ENCODE results near the gene PRDM9.
A peak's percentile ranks its signal among the peaks of the same experiment; 100 is the strongest.

PRDM9 gene

GRCh38 chr5:23507278-23507685 lies at the start of gene PRDM9:
PRDM9 (plus strand) TSS chr5:23507609; CDS start chr5:23509034, 1,425 bp downstream.
- Histone ChIP-seq H3K4me3 (ENCODE audit: low read depth, low read length) (peak within 1 kb of the TSS; percentile 58), H3K36me3 (ENCODE audit: control insufficient read depth, insufficient read depth, low read length) (no peaks in the 10 kb centered on the region), H3K4me1 (ENCODE audit: control insufficient read depth, insufficient read depth, low read length) (no peaks in the 10 kb centered on the region), H3K27me3 (ENCODE audit: control insufficient read depth, insufficient read depth, low read length) (peaks cover 4% of the 10 kb centered on the region), H3K9ac (ENCODE audit: low read depth, low read length) (peak within 1 kb of the TSS; percentile 0), H3K9me3 (ENCODE audit: control insufficient read depth, insufficient read depth, low read length) (no peaks in the 10 kb centered on the region)

- no peaks in the 10 kb centered on the region for H3K36me3 ChIP-seq (ENCODE audit: control insufficient read depth, insufficient read depth, low read length)
- no peaks in the 10 kb centered on the region for H3K27me3 ChIP-seq (ENCODE audit: control insufficient read depth, insufficient read depth, low read length)
- H3K9ac ChIP-seq (ENCODE audit: low read depth, low read length) = no peak overlapping the region
- H3K4me1 ChIP-seq (ENCODE audit: control insufficient read depth, insufficient read depth, low read length) = no peaks in the 10 kb centered on the region
- no peaks in the 10 kb centered on the region for H3K9me3 ChIP-seq (ENCODE audit: control insufficient read depth, insufficient read depth, low read length)
- H3K4me3 ChIP-seq (ENCODE audit: low read depth, low read length) = no peak overlapping the region
Observed at GRCh38 chr5:23457780-23458179, 49.6 kb upstream of the PRDM9 start.

GRCh38 chr5:23459214-23459613 lies 48.2 kb upstream of the PRDM9 start:
- H3K9me3 ChIP-seq (ENCODE audit: control insufficient read depth, insufficient read depth, low read length) = no peaks in the 10 kb centered on the region

GRCh38 chr5:23461576-23461975 lies 45.8 kb upstream of the PRDM9 start:
- no peak overlapping the region for H3K9ac ChIP-seq (ENCODE audit: low read depth, low read length)
- no peaks in the 10 kb centered on the region for H3K36me3 ChIP-seq (ENCODE audit: control insufficient read depth, insufficient read depth, low read length)
- H3K27me3 ChIP-seq (ENCODE audit: control insufficient read depth, insufficient read depth, low read length) = no peaks in the 10 kb centered on the region
- H3K9me3 ChIP-seq (ENCODE audit: control insufficient read depth, insufficient read depth, low read length) = peaks cover 3% of the 10 kb centered on the region
- no peak overlapping the region for H3K4me3 ChIP-seq (ENCODE audit: low read depth, low read length)
- no peaks in the 10 kb centered on the region for H3K4me1 ChIP-seq (ENCODE audit: control insufficient read depth, insufficient read depth, low read length)

More at GRCh38 chr5:23459214-23459613, 48.2 kb upstream of the PRDM9 start:
- Histone ChIP-seq H3K27me3 (ENCODE audit: control insufficient read depth, insufficient read depth, low read length) (no peaks in the 10 kb centered on the region), H3K4me3 (ENCODE audit: low read depth, low read length) (no peak overlapping the region), H3K36me3 (ENCODE audit: control insufficient read depth, insufficient read depth, low read length) (no peaks in the 10 kb centered on the region), H3K9ac (ENCODE audit: low read depth, low read length) (no peak overlapping the region), H3K4me1 (ENCODE audit: control insufficient read depth, insufficient read depth, low read length) (no peaks in the 10 kb centered on the region)

DNA sequence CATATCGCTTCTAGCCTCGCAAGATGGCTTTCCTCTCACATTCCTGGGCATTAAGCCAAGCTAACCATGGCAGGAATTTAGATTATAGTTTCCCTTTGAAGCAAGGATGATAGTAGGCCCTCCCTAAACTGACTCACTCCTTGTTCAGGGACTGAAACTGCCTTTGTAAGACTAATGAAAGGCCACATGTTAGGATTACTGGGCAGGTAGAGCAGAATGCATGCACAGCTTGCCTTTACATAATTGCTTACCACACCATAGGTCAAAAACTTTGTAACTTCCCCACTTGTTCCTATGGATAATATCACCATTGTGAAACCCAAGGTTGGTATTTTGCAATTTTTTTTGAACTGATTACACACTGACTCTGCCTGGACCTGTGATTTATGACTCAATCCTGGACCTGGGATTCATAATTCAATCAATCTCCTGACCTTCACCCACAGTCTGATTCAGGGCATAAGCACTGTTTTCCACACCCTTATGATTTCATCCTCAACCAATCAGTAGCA lies 41.0 kb upstream of the PRDM9 start:
- Histone ChIP-seq H3K4me1 (ENCODE audit: control insufficient read depth, insufficient read depth, low read length) (no peaks in the 10 kb centered on the region), H3K9ac (ENCODE audit: low read depth, low read length) (no peak overlapping the region), H3K27me3 (ENCODE audit: control insufficient read depth, insufficient read depth, low read length) (no peaks in the 10 kb centered on the region), H3K4me3 (ENCODE audit: low read depth, low read length) (no peak overlapping the region), H3K36me3 (ENCODE audit: control insufficient read depth, insufficient read depth, low read length) (no peaks in the 10 kb centered on the region), H3K9me3 (ENCODE audit: control insufficient read depth, insufficient read depth, low read length) (peaks cover 5% of the 10 kb centered on the region)

- Histone ChIP-seq H3K4me3 (ENCODE audit: low read depth, low read length) (no peak overlapping the region), H3K9me3 (ENCODE audit: control insufficient read depth, insufficient read depth, low read length) (peaks cover 5% of the 10 kb centered on the region), H3K27me3 (ENCODE audit: control insufficient read depth, insufficient read depth, low read length) (no peaks in the 10 kb centered on the region), H3K36me3 (ENCODE audit: control insufficient read depth, insufficient read depth, low read length) (no peaks in the 10 kb centered on the region), H3K4me1 (ENCODE audit: control insufficient read depth, insufficient read depth, low read length) (no peaks in the 10 kb centered on the region), H3K9ac (ENCODE audit: low read depth, low read length) (no peak overlapping the region)
Observed at GRCh38 chr5:23468658-23469057, 38.8 kb upstream of the PRDM9 start.

DNA sequence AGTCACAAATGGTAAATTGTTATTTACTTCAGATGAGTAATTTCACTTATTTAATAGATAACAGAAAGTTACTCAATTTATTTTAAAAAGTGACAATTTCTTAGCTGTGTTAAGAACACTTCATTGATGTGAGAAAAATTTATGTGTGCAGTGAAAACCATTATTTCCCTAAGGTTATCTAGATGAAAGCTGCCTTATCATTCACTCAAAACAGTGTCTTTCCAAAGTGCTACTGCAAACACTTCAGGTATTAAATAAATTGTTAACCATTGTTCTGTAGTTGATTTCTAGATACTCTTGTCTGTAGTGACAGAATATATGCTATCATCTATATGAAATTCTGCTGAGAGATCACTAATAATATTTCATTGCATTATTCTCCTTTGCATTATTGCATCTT lies 33.5 kb upstream of the PRDM9 start:
- H3K36me3 ChIP-seq (ENCODE audit: control insufficient read depth, insufficient read depth, low read length) = no peaks in the 10 kb centered on the region
- H3K4me3 ChIP-seq (ENCODE audit: low read depth, low read length) = no peak overlapping the region
- no peaks in the 10 kb centered on the region for H3K9me3 ChIP-seq (ENCODE audit: control insufficient read depth, insufficient read depth, low read length)
- no peak overlapping the region for H3K9ac ChIP-seq (ENCODE audit: low read depth, low read length)
- no peaks in the 10 kb centered on the region for H3K4me1 ChIP-seq (ENCODE audit: control insufficient read depth, insufficient read depth, low read length)
- no peaks in the 10 kb centered on the region for H3K27me3 ChIP-seq (ENCODE audit: control insufficient read depth, insufficient read depth, low read length)

GRCh38 chr5:23474315-23474714 lies 33.1 kb upstream of the PRDM9 start:
- Histone ChIP-seq H3K4me1 (ENCODE audit: control insufficient read depth, insufficient read depth, low read length) (no peaks in the 10 kb centered on the region), H3K4me3 (ENCODE audit: low read depth, low read length) (no peak overlapping the region), H3K27me3 (ENCODE audit: control insufficient read depth, insufficient read depth, low read length) (no peaks in the 10 kb centered on the region), H3K9ac (ENCODE audit: low read depth, low read length) (no peak overlapping the region), H3K36me3 (ENCODE audit: control insufficient read depth, insufficient read depth, low read length) (no peaks in the 10 kb centered on the region), H3K9me3 (ENCODE audit: control insufficient read depth, insufficient read depth, low read length) (no peaks in the 10 kb centered on the region)

GRCh38 chr5:23476580-23476979 lies 30.8 kb upstream of the PRDM9 start:
- H3K4me1 ChIP-seq (ENCODE audit: control insufficient read depth, insufficient read depth, low read length) = no peaks in the 10 kb centered on the region
- no peaks in the 10 kb centered on the region for H3K36me3 ChIP-seq (ENCODE audit: control insufficient read depth, insufficient read depth, low read length)
- H3K27me3 ChIP-seq (ENCODE audit: control insufficient read depth, insufficient read depth, low read length) = no peaks in the 10 kb centered on the region
- no peak overlapping the region for H3K9ac ChIP-seq (ENCODE audit: low read depth, low read length)
- no peak overlapping the region for H3K4me3 ChIP-seq (ENCODE audit: low read depth, low read length)
- H3K9me3 ChIP-seq (ENCODE audit: control insufficient read depth, insufficient read depth, low read length) = no peaks in the 10 kb centered on the region

GRCh38 chr5:23482642-23483041 lies 24.8 kb upstream of the PRDM9 start:
- Histone ChIP-seq H3K4me1 (ENCODE audit: control insufficient read depth, insufficient read depth, low read length) (no peaks in the 10 kb centered on the region), H3K27me3 (ENCODE audit: control insufficient read depth, insufficient read depth, low read length) (no peaks in the 10 kb centered on the region), H3K9me3 (ENCODE audit: control insufficient read depth, insufficient read depth, low read length) (no peaks in the 10 kb centered on the region), H3K9ac (ENCODE audit: low read depth, low read length) (no peak overlapping the region), H3K4me3 (ENCODE audit: low read depth, low read length) (no peak overlapping the region), H3K36me3 (ENCODE audit: control insufficient read depth, insufficient read depth, low read length) (no peaks in the 10 kb centered on the region)

GRCh38 chr5:23483090-23483489 lies 24.3 kb upstream of the PRDM9 start:
- Histone ChIP-seq H3K4me1 (ENCODE audit: control insufficient read depth, insufficient read depth, low read length) (no peaks in the 10 kb centered on the region), H3K27me3 (ENCODE audit: control insufficient read depth, insufficient read depth, low read length) (no peaks in the 10 kb centered on the region), H3K36me3 (ENCODE audit: control insufficient read depth, insufficient read depth, low read length) (no peaks in the 10 kb centered on the region), H3K4me3 (ENCODE audit: low read depth, low read length) (no peak overlapping the region), H3K9me3 (ENCODE audit: control insufficient read depth, insufficient read depth, low read length) (no peaks in the 10 kb centered on the region), H3K9ac (ENCODE audit: low read depth, low read length) (no peak overlapping the region)

- Histone ChIP-seq H3K9ac (ENCODE audit: low read depth, low read length) (no peak overlapping the region), H3K36me3 (ENCODE audit: control insufficient read depth, insufficient read depth, low read length) (no peaks in the 10 kb centered on the region), H3K9me3 (ENCODE audit: control insufficient read depth, insufficient read depth, low read length) (no peaks in the 10 kb centered on the region), H3K27me3 (ENCODE audit: control insufficient read depth, insufficient read depth, low read length) (no peaks in the 10 kb centered on the region), H3K4me3 (ENCODE audit: low read depth, low read length) (no peak overlapping the region), H3K4me1 (ENCODE audit: control insufficient read depth, insufficient read depth, low read length) (no peaks in the 10 kb centered on the region)
Observed at GRCh38 chr5:23484096-23484495, 23.3 kb upstream of the PRDM9 start.

All from iPS-15b (cell line).